ENCODE measurements around the gene CDH4. TPM values are rescaled to one million over a fixed set of nuclear protein-coding genes. Genes with fewer than 3 reads are reported as not detected.

The CDH4 gene
- total and polyA plus RNA-seq, 2 of the 8 experiments (the other 6 are each of a cell fraction or from before 2014, with no cell fraction given), result 4.3 to 7.9 TPM

DNA sequence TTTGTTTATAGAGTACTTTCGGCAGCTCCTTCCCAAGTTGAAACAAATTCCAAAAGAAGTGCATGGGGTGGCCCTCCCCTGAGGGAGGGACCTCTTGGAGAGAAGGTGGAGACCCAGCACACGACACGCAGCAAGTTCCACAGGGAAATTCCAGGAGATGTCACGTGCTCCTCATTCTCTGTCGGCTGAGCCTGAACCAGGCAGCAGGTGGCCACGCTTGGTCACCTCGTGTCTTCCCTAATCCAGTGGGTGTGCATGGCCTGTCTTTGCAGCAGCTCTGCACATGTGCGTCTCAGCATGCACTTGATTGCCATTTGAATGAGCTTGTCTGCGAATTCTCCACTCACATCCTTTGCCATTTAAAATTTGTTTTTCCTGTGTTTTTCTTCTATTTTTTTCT is 357.4 kb downstream of the CDH4 start (continued):
- TF ChIP-seq, protein P1, sequence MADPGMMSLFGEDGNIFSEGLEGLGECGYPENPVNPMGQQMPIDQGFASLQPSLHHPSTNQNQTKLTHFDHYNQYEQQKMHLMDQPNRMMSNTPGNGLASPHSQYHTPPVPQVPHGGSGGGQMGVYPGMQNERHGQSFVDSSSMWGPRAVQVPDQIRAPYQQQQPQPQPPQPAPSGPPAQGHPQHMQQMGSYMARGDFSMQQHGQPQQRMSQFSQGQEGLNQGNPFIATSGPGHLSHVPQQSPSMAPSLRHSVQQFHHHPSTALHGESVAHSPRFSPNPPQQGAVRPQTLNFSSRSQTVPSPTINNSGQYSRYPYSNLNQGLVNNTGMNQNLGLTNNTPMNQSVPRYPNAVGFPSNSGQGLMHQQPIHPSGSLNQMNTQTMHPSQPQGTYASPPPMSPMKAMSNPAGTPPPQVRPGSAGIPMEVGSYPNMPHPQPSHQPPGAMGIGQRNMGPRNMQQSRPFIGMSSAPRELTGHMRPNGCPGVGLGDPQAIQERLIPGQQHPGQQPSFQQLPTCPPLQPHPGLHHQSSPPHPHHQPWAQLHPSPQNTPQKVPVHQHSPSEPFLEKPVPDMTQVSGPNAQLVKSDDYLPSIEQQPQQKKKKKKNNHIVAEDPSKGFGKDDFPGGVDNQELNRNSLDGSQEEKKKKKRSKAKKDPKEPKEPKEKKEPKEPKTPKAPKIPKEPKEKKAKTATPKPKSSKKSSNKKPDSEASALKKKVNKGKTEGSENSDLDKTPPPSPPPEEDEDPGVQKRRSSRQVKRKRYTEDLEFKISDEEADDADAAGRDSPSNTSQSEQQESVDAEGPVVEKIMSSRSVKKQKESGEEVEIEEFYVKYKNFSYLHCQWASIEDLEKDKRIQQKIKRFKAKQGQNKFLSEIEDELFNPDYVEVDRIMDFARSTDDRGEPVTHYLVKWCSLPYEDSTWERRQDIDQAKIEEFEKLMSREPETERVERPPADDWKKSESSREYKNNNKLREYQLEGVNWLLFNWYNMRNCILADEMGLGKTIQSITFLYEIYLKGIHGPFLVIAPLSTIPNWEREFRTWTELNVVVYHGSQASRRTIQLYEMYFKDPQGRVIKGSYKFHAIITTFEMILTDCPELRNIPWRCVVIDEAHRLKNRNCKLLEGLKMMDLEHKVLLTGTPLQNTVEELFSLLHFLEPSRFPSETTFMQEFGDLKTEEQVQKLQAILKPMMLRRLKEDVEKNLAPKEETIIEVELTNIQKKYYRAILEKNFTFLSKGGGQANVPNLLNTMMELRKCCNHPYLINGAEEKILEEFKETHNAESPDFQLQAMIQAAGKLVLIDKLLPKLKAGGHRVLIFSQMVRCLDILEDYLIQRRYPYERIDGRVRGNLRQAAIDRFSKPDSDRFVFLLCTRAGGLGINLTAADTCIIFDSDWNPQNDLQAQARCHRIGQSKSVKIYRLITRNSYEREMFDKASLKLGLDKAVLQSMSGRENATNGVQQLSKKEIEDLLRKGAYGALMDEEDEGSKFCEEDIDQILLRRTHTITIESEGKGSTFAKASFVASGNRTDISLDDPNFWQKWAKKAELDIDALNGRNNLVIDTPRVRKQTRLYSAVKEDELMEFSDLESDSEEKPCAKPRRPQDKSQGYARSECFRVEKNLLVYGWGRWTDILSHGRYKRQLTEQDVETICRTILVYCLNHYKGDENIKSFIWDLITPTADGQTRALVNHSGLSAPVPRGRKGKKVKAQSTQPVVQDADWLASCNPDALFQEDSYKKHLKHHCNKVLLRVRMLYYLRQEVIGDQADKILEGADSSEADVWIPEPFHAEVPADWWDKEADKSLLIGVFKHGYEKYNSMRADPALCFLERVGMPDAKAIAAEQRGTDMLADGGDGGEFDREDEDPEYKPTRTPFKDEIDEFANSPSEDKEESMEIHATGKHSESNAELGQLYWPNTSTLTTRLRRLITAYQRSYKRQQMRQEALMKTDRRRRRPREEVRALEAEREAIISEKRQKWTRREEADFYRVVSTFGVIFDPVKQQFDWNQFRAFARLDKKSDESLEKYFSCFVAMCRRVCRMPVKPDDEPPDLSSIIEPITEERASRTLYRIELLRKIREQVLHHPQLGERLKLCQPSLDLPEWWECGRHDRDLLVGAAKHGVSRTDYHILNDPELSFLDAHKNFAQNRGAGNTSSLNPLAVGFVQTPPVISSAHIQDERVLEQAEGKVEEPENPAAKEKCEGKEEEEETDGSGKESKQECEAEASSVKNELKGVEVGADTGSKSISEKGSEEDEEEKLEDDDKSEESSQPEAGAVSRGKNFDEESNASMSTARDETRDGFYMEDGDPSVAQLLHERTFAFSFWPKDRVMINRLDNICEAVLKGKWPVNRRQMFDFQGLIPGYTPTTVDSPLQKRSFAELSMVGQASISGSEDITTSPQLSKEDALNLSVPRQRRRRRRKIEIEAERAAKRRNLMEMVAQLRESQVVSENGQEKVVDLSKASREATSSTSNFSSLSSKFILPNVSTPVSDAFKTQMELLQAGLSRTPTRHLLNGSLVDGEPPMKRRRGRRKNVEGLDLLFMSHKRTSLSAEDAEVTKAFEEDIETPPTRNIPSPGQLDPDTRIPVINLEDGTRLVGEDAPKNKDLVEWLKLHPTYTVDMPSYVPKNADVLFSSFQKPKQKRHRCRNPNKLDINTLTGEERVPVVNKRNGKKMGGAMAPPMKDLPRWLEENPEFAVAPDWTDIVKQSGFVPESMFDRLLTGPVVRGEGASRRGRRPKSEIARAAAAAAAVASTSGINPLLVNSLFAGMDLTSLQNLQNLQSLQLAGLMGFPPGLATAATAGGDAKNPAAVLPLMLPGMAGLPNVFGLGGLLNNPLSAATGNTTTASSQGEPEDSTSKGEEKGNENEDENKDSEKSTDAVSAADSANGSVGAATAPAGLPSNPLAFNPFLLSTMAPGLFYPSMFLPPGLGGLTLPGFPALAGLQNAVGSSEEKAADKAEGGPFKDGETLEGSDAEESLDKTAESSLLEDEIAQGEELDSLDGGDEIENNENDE (IDR thresholded peaks at IDR 0.05; ENCODE audit: insufficient replicate concordance, low read length), result no peak
- TF ChIP-seq MAFK (IDR thresholded peaks at IDR 0.05; ENCODE audit: low read depth, low read length) (no peak), HDAC6 (IDR thresholded peaks at IDR 0.05; ENCODE audit: low read depth, low read length) (no peak), KDM1A (IDR thresholded peaks at IDR 0.05; ENCODE audit: borderline replicate concordance, low read length) (no peak), SP4 (IDR thresholded peaks at IDR 0.05; ENCODE audit: low read length) (no peak), NRF1 (IDR thresholded peaks at IDR 0.05; ENCODE audit: low read depth, low read length) (no peak), YY1 (IDR thresholded peaks at IDR 0.05; ENCODE audit: low read depth, low read length) (no peak), EZH2 (IDR thresholded peaks at IDR 0.05; ENCODE audit: low read depth, low read length, severe bottlenecking) (no peak), CEBPB (IDR thresholded peaks at IDR 0.05; ENCODE audit: low read depth, low read length) (no peak), CHD2 (IDR thresholded peaks at IDR 0.05; ENCODE audit: low read length) (no peak), NANOG (IDR thresholded peaks at IDR 0.05; ENCODE audit: insufficient read depth, low read depth, low read length, poor library complexity, severe bottlenecking) (no peak)
- TF ChIP-seq, protein P2, sequence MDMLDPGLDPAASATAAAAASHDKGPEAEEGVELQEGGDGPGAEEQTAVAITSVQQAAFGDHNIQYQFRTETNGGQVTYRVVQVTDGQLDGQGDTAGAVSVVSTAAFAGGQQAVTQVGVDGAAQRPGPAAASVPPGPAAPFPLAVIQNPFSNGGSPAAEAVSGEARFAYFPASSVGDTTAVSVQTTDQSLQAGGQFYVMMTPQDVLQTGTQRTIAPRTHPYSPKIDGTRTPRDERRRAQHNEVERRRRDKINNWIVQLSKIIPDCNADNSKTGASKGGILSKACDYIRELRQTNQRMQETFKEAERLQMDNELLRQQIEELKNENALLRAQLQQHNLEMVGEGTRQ (IDR thresholded peaks at IDR 0.05; ENCODE audit: low read length), result no peak

All from H1 (cell line).